K562 (cell line): ENCODE results near the gene PCNX3. TPM values are rescaled to one million over a fixed set of nuclear protein-coding genes. Genes with fewer than 3 reads are reported as not detected.
A peak's percentile ranks its signal among the peaks of the same experiment; 100 is the strongest.

Source experiments
- ATAC-seq: fragments of 200-7000 bp; cut with Tn5 transposase; 3 replicates; pipeline ENCODE4 v1.9.1; 2020; ENCODE audit warnings: moderate library complexity
- BruUV-seq: library from RNA; stranded (reverse); fragments of 400-500 nt; replicated peaks from 2 replicates; lab custom pipeline; 2021; lab: Mats Ljungman, UMichigan
- CTCF ChIA-PET: fragments of 300-600 bp; formaldehyde crosslinking; extraction: SDS; loops from one replicate; lab custom pipeline; 2021; ENCODE audit warnings: low intra/inter-chr PET ratio; lab: Yijun Ruan, JAX
- POLR2A ChIA-PET: fragments of 300-600, 350-650 bp; sonication (Branson Sonifier 250); formaldehyde crosslinking; extraction: SDS; loops from one replicate; lab custom pipeline; 2021; ENCODE audit warnings: antibody characterized with exemption, inconsistent platforms; lab: Yijun Ruan, JAX
- DNase-seq, 4 experiments: peaks; one replicate each; pipeline versions ENCODE4 v3.0.0 to v3.0.0-alpha.2; 2011 to 2018; ENCODE audit warnings: low spot score in 3 of 4, mixed read lengths in 3 of 4; ENCODE audit errors: extremely low read depth in 1 of 4
- FAIRE-seq: peaks from 2 replicates; lab custom pipeline; 2011; peaks lifted over from hg19 to GRCh38; lab: Jason Lieb, UNC
- H2AFZ ChIP-seq: 2 replicates; pipeline ENCODE4 v1.6.0; 2011; ENCODE audit warnings: low read depth, low read length, control low read depth, inconsistent platforms
- H3K27ac ChIP-seq: fragments of 200-600 bp; 3 replicates; pipeline ENCODE4 v1.8.0; 2011; ENCODE audit warnings: low read depth, mild to moderate bottlenecking, control low read depth, inconsistent platforms, low read length, moderate library complexity, mixed read lengths; ENCODE audit errors: extremely low read depth
- H3K27me3 ChIP-seq, 2 experiments: fragments of 300-600 bp in 1 of 2; 2 replicates in 1 of 2; 3 replicates in 1 of 2; pipeline versions ENCODE4 v1.6.0 to v1.8.0; 2011; ENCODE audit warnings: inconsistent platforms in 2 of 2, low read length in 2 of 2, mild to moderate bottlenecking in 1 of 2, mixed read lengths in 1 of 2, moderate library complexity in 1 of 2; ENCODE audit not compliant: control insufficient read depth in 2 of 2, insufficient read depth in 2 of 2
- H3K36me3 ChIP-seq: fragments of 300-600 bp; 3 replicates; pipeline ENCODE4 v1.8.0; 2011; ENCODE audit warnings: mild to moderate bottlenecking, low read length, inconsistent platforms; ENCODE audit not compliant: control insufficient read depth, insufficient read depth
- H3K4me1 ChIP-seq, 2 experiments: fragments of 200-600 bp in 1 of 2; replicated peaks in 1 of 2; 2 replicates in 1 of 2; 3 replicates in 1 of 2; pipeline versions ENCODE4 v1.5.1 to v1.8.0; 2011; ENCODE audit warnings: inconsistent platforms in 2 of 2, low read length in 2 of 2, mild to moderate bottlenecking in 1 of 2, mixed read lengths in 1 of 2, moderate library complexity in 1 of 2; ENCODE audit not compliant: control insufficient read depth in 2 of 2, insufficient read depth in 2 of 2
- H3K4me2 ChIP-seq: 2 replicates; pipeline ENCODE4 v1.6.1; 2011; ENCODE audit warnings: low read length, control low read depth, inconsistent platforms, mixed read lengths; ENCODE audit not compliant: insufficient read depth
- H3K4me3 ChIP-seq: fragments of 200-600 bp; sonication (generic), shearing (Covaris generic); 2 replicates; pipeline ENCODE4 v1.5.1; 2016; ENCODE audit warnings: control low read depth, inconsistent platforms
- H3K79me2 ChIP-seq: fragments of 200-600 bp; 3 replicates; pipeline ENCODE4 v1.8.0; 2011; ENCODE audit warnings: low read length, inconsistent platforms; ENCODE audit not compliant: control insufficient read depth, insufficient read depth
- H3K9ac ChIP-seq, 2 experiments: 2 replicates each; pipeline versions ENCODE4 v1.6.0 to v1.6.1; 2011; ENCODE audit warnings: low read depth in 2 of 2, low read length in 2 of 2, control low read depth in 1 of 2, inconsistent platforms in 1 of 2, mild to moderate bottlenecking in 1 of 2, mixed read lengths in 1 of 2; ENCODE audit not compliant: insufficient read depth in 1 of 2
- H3K9me1 ChIP-seq: one replicate; pipeline ENCODE4 v1.6.0; 2011; ENCODE audit warnings: inconsistent platforms, mild to moderate bottlenecking, low read length, moderate library complexity; ENCODE audit not compliant: control insufficient read depth, insufficient read depth
- H3K9me3 ChIP-seq: replicated peaks from 2 replicates; pipeline ENCODE4 v1.5.1; 2011; ENCODE audit warnings: low read depth, low read length, inconsistent platforms; ENCODE audit not compliant: control insufficient read depth, insufficient read depth
- H4K20me1 ChIP-seq: replicated peaks from 2 replicates; pipeline ENCODE4 v1.6.1; 2011; ENCODE audit warnings: low read length, inconsistent platforms, mixed read lengths; ENCODE audit not compliant: control insufficient read depth, insufficient read depth
- BCOR ChIP-seq: fragments of 450-650 bp; IDR thresholded peaks from 2 replicates; pipeline ENCODE4 v1.6.1; 2016
- MAFG ChIP-seq: fragments of 450-650 bp; conservative IDR thresholded peaks from 2 replicates; pipeline ENCODE4 v1.6.1; 2016; ENCODE audit warnings: missing genetic modification characterization, missing compliant biosample characterization
- WGBS: fragments of 100-300 bp; shearing (Covaris generic); methylation state at CpG from one replicate; pipeline ENCODE4 v1.1.6; 2016; ENCODE audit warnings: low coverage, mixed read lengths; ENCODE audit not compliant: insufficient coverage; ENCODE audit errors: missing lambda C conversion rate; 5-methylcytosine and 5-hydroxymethylcytosine counted together
- in situ Hi-C: fragments of 300-500 bp; cut with MboI; formaldehyde crosslinking; loops from 4 replicates; pipeline ENCODE4 v1.15.0; 2018; ENCODE audit warnings: inconsistent platforms, mixed read lengths
- intact Hi-C: fragments of 100-400 bp; cut with micrococcal nuclease; formaldehyde crosslinking; loops from 2 replicates; pipeline ENCODE4 v1.14.2; 2022
- polyA plus RNA-seq, 8 experiments: library from polyadenylated mRNA; depleted of rRNA in 4 of 8; stranded (reverse) in 5 of 8; unstranded in 3 of 8; fragments of >200 nt; fragmentation: Nextera tagmentation in 2 of 8; fragmentation: Illumina TruSeq in 1 of 8; extraction: Ambion mirVana in 2 of 8; extraction: Trizol in 1 of 8; gene quantifications; 2 replicates each; pipeline versions ENCODE4 v1.2.1 to v1.2.3, GENCODE V29; 2011 to 2014; ENCODE audit warnings: inconsistent platforms in 1 of 8, missing spikeins in 1 of 8
- total RNA-seq, 7 experiments: library from RNA; depleted of rRNA in 6 of 7; stranded (reverse); fragments of >200 nt in 6 of 7; fragmentation: Illumina TruSeq in 2 of 7; extraction: Trizol in 2 of 7; gene quantifications; 2 replicates each; pipeline versions ENCODE4 v1.2.1 to v1.2.3, GENCODE V29; 2011 to 2021; ENCODE audit warnings: low replicate concordance in 1 of 7
- TF ChIP-seq, protein P1 (sequence below): sonication (generic); formaldehyde crosslinking; IDR thresholded peaks from 2 replicates; pipeline ENCODE4 v1.8.1; 2023; ENCODE audit warnings: mild to moderate bottlenecking, missing genetic modification reagents

Gene PCNX3
- total and polyA plus RNA-seq, 9 of the 15 experiments (the other 6 are each of a cell fraction or from before 2014, with no cell fraction given) = 0.11 to 47.8 (median 12.8) TPM

DNA sequence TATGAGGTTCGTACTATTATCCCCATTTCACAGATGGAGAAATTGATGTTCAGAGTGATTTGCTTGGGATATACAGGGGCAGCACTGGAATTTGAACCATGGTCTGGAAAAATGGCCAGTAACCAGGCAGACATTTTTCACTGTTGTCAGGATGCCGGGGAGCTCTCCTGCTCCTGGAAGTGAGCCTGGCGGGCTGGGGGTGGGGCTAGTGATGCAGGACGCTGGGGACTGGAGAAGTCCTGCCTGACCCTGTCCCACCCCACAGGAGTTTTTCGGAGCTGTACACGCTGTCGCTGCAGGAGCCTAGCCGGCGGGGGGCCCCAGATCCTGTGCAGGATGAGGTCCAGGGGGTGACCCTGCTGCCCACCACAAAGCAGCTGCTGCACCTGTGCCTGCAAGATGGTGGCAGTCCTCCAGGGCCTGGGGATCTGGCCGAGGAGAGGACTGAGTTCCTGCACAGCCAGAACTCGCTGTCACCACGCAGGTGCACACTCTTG is 33.5 kb downstream of the PCNX3 start:
- Histone ChIP-seq H3K9me3 (no peaks in the 10 kb centered on the region), H3K27me3 (no peaks in the 10 kb centered on the region), H3K4me2 (no peak overlapping the region), H3K79me2 (no peaks in the 10 kb centered on the region), H3K4me1 (peaks cover 27 to 67% of the 10 kb centered on the region in 2 experiments), H3K36me3 (peaks cover 73% of the 10 kb centered on the region; the same call in 2 of the 3 replicates), H4K20me1 (0 out of 2 replicates have a peak, but pooled peaks cover 8% of the 10 kb centered on the region), H3K4me3 (no peak overlapping the region), H2AFZ (no peak overlapping the region), H3K9ac (peak overlapping the region in 1 of 2 experiments; percentile 29; a peak in 1 of 4 replicates), H3K27ac (no peak overlapping the region), H3K9me1 (no peaks in the 10 kb centered on the region)
- CTCF ChIA-PET = no interaction called here
- POLR2A ChIA-PET = interaction anchor here (5.0 kb wide), 1 partner anchor 8 kb away, joined by 56 read pairs; the partner anchor contains the start of gene SIPA1
- DNase-seq = no peak
- 89% methylated on average over 8 of the region's 12 CpGs for WGBS
- no peak for FAIRE-seq
- ATAC-seq = no peak
- in situ Hi-C loops = no loop called here
- no TSS peak for BruUV-seq
- intact Hi-C loops = no loop called here
- TF ChIP-seq MAFG (tag) = no peak
- TF ChIP-seq BCOR = peak; percentile 18; the same call in 1 of the 2 replicates
- TF ChIP-seq, protein P1, sequence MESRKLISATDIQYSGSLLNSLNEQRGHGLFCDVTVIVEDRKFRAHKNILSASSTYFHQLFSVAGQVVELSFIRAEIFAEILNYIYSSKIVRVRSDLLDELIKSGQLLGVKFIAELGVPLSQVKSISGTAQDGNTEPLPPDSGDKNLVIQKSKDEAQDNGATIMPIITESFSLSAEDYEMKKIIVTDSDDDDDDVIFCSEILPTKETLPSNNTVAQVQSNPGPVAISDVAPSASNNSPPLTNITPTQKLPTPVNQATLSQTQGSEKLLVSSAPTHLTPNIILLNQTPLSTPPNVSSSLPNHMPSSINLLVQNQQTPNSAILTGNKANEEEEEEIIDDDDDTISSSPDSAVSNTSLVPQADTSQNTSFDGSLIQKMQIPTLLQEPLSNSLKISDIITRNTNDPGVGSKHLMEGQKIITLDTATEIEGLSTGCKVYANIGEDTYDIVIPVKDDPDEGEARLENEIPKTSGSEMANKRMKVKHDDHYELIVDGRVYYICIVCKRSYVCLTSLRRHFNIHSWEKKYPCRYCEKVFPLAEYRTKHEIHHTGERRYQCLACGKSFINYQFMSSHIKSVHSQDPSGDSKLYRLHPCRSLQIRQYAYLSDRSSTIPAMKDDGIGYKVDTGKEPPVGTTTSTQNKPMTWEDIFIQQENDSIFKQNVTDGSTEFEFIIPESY (CRISPR knock-in tag) = 0 out of 2 replicates have a peak, but pooled peaks have one; percentile 19
